Stimulated activated CD8-positive, alpha-beta memory T cell treated with anti-CD3 and anti-CD28 coated beads, Interleukin-12 subunit alpha, Interleukin-12 subunit beta, amount 100 ng/mL, for 24 hours (primary cell): ENCODE data around the gene AMOTL2.
A peak's percentile ranks its signal among the peaks of the same experiment; 100 is the strongest.

Experiments used
- DNase-seq: peaks from one replicate; pipeline ENCODE4 v3.0.0-alpha.2; 2020; ENCODE audit errors: extremely low read depth

Gene AMOTL2

DNA sequence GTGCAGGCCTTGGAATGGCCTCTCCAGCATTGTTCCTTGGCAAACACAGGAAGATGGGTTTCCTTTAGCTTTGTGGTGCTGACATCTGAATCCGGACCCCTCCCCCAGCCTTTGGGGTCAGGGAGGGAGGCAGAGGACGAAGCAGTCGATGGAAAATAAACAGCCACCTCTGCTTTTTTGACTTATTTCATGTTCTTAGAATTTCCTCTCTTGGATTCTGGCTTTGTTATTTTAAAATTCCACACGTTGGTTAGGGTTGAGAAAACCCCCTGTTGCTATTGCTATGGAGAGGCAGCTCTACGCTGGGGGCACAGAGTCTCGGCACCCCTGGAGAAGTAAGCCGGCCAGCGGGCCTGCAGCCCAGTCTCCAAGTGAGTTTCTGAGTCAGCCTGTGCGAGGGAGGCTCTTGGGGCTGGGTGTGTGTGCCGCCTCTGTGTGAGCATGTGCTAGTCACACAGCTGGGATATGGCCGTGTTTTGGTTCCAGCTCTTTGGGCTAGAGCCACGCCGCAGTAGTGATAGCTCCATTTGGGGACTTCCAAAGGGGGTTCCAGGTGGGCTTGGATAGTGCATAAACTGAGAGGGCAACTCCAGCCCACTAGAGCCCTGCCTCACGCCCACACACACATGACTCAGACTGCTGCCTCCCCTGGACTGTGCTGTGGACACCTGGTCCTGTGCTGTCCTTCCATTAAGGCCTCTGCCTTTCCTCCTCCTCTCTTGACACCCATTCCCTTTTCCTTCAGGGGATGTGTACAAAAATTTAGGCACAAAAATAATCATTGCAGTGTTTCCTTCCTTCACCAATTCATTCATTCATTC lies 58.8 kb downstream of the AMOTL2 start:
- DNase-seq, result no peak

DNA sequence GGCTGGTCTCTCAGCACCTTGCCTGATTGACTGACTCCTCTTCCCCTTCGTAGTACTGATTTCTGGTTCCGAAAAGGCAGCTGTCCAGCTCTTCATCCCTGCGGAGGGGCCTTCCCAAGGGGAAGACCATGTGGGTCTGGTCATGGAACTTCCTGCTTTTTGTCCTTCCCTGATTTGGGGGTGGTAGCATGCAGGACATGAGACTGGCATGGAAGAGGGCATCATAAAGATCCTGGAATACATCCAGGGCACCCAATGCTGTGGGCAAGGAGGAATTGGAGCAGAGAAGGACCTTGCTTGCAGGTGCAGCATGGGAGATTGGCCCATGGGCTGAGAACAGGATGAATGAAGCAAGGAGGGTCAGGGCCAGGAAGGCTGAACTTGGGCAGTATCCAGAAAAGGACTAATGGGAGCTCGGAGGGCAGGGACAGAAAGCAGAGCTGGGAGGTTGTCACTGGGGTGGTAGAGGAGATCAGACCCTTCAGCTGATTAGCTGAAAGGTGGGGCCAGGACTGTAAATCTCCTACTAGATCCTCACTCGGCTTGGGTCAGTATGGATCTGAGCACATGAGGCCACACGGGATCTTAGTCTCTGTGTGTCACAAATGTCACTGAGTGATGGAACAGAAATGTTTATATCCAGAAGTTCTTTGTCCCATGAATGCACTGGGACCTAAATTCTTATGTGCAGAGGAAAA lies 59.5 kb downstream of the AMOTL2 start:
- DNase-seq, result no peak

DNA sequence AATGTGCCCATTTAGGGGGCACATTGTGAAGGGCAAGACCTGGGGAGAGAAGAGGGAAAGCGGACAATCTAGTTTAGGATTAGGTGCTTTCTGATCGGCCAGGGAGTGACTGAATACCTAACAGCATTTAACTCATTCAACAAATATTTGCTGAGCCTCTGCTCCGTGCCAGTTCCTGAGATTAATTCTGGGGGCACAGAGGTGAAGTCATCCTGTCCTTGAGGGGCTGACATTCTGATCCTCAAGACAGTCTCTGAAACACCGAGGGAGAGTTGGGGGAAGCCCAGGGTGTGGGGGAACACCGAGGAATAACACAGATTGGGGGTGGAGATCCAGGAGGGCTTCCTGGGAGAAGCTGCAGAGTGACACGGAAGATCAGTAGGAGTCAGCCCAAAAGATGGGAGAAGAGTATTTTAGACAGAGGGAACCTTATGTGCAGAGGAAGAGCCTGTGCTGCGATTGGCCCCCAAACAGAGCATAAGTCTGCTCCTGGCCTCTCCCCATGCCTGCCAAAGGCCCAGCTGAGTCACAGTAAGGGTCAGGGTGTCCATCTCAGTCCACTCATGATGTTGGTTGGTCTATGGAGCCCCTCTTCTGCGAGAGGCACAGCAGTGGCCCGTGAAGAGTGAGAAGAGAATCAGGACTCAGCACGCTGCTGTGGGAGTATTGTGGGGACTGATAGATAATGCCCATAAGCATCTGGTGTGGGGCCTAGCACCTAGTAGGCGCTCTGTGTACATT lies 60.2 kb downstream of the AMOTL2 start:
- no peak for DNase-seq

DNA sequence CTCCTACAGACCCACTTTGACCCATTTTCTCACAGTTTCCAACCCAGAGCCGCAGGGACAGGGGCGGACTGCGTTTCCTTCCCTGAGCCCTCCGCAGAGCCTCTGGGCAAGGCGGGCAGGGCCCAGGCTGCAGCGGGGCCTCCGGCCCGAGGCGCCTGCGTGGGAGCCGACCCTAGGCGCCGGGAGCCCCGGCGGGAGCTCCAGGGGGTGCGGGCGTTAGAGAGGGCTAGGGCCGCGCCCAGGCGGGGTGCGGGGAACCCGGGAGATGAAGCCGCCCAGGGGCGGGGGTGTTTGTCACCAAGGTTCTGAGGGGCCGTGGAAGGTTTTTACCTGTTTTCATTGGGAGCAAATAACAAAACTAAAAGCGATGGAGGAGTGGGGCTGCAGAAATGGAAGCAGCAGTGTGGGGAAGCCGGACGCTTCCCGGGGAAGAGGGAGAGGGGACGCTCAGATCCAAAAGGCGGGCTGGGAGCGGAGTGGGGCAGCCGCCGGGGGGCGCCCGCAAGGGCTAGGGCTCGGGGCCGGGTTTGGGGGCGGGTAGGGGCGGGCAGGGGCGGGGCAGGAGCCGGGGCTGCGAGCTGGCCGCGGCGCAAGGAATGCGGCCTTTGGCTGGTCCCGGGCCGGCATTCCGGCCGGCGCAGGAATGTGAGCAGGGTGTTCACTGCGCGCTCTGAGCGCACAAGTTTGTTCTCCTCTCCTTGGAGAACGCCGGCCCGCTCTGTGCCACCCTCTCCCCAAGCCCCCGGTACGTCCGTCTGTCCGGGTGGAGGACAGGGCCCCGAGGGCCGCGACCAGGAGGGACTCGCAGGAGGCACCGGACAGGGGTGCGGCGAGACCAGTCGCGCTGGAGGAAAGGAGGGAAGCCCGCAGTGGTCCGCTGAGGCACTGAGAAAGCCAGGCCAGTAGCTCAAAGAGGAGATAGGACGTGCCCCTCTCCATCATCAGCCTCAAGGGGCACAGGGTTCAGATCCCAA lies 61.1 kb downstream of the AMOTL2 start:
- DNase-seq, result no peak

DNA sequence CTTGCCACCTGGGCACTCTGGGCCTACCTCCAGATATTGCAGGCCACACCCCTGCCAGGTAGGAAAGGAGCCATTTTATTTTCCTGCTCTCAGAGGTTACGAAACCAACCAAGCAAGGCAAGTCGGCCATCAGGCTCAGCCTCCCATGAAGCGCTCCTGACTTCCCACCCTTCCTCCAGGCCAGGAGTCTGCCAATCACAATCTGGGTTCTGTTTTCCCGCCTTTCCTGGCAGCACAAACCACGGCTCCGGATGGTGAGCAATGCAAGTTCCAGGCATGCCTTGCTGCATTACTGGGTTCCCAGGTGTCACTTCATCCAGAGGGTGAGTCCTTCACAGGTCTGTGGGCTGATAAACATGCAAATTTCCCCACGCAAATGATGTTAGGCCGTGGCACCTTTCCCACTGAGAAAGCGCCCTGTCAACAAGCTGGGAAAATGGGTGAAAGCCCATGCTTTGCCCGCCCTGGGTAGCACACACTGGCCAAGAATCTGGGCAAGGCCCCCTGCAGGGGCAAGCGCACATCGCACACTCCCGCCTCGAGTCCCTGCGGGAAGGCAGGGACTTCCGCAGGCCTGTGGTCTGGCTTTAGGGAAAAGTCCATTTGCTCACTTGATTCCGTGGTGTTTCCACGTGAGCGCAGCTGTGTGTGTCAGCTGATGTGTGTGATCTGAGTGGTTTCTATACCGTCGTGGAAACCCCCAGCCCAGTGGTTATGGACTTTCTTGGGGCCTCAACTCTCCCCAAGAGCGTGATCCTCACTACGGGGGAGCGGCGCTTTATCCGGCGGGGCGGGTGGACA lies 62.0 kb downstream of the AMOTL2 start:
- no peak for DNase-seq

DNA sequence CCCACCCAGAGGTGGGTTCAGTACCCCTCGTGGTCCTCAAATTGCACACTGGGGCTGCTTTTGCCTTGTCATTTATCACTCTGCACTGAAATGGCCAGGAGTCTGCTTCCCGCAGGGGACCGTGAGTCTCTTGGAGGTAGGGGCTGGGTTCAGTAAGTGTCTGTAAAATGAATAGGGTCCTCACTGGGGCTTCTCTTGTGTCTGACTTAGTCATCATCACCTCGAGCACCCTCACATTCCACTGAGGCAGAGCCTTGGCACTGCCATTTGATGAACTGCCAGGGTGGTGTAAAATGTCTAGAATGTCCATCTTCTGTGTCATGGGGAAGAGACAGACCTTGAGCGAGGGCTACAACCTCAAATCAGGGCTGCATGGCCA lies 62.6 kb downstream of the AMOTL2 start:
- DNase-seq, result no peak

DNA sequence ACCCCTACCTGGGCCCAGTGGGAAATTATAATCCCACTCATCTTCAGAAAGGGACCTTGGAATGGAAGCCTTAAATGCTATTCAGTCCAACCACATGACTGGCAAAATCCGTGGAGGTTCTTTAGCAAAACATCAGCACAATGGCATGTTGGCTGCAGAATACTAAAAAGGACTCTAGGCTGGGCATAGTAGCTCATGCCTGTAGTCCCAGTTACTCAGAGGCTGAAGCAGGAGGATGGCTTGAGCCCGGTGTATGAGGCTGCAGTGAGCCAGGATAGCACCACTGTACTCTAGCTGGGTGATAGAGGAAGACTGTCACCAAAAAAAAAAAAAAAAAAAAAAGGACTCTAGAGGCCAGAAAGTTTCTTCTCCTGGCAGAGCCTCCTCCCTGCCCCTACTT lies 63.0 kb downstream of the AMOTL2 start:
- DNase-seq, result no peak

DNA sequence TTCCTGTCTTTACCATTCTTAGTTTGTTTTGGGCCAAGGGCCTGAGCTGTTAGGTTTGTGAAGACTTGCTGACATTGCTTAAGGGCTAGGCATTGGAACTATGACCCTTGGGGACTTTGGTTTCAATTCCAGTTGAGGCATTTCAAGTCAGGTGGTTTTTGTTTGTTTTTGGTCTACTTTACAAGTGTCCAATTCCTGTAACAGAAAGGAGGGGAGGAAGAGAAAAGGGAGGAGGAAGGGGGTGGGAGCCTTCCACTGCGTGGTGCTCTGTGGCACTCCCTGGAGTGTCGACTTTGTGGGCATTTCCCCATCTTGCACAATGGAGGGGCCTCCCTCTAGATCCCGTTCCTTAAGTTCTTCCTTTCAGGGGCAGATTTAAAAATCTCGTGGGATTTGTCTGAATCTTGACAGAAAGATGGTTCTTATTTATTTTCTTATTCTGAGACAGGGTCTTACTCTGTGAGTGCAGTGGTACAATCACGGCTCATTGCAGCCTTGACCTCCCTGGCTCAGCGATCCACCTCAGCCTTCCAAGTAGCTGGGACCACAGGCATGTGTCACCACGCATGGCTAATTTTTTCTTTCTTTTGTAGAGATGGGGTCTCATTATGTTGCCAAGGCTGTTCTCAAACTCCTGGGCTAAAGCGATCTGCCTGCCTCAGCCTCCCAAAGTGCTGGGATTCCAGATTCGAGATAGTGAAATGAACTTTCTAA lies 64.1 kb downstream of the AMOTL2 start:
- no peak for DNase-seq

DNA sequence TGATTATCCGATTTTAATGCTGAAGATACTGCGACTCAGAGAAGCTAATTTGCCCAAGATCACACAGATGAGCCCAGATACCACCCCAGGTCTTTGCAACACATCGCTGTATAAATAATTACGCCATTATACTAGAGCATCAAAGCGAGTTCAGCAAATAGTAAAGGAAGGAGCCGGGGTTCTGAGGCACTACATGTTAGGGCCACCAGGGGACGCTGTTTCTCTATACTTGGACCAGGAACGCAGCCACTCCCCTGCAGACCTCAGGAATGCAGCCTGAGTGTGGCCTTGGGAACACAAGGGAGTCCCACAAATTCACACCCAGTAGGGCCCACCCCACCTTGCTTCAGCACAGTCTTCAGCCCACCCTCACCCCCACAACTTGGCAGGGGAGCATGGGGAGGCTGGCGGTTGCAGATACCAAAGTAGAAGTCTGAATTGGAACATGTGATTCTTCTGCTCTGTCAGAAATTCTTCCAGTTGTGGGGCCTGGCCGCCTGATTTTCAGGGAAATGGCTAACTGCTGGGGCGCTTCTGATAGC lies 65.8 kb downstream of the AMOTL2 start:
- peak; percentile 33 for DNase-seq

DNA sequence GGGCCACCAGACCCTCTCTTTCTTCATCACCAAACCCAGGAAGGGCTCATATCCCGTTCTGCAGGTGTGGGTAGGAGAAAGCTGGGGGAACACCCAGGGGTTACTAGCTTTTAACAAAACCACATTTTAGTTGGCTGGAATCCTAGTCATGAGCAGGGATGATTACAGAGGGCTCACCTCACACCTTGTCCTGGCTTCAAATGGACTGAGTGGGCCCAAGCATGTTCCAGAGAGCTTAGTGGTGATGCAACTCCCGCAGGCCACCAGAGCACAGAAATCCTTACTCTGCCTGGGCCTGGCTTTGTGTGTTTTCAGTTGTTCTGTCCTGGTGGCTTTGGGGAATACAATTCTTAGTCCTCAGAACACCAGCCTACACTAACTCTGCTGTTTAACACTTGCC lies 66.8 kb downstream of the AMOTL2 start:
- no peak for DNase-seq

DNA sequence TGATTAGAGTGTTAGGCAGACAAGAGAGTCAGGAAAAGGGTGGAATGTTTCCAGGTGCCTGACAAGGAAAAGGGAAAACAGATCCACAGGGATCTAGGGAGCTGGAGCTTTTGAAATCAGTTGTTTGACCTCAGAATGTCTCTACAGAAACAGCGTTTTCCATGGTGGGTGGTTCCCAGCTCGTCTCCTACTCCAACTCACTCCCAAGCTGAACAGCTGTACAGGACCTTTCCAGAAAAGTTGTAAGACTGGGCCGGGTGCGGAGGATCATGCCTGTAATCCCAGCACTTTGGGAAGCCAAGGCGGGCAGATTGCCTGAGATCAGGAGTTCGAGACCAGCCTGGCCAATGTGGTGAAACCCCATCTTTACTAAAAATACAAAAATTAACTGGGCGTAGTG lies 67.9 kb downstream of the AMOTL2 start:
- DNase-seq, result no peak
